Loucy (cell line): ENCODE measurements around the gene ODF2.

Source experiments
- H2AFZ ChIP-seq: fragments of 200-600 bp; sonication (generic); 2 replicates; pipeline ENCODE4 v1.6.0; 2016; ENCODE audit warnings: antibody characterized with exemption, mild to moderate bottlenecking, low read length, moderate library complexity
- H3F3A ChIP-seq: fragments of 200-600 bp; 2 replicates; pipeline ENCODE4 v1.6.0; 2016; ENCODE audit warnings: antibody characterized with exemption, low read depth, mild to moderate bottlenecking
- H3K27me3 ChIP-seq: fragments of 200-600 bp; sonication (generic); 2 replicates; pipeline ENCODE4 v1.6.1; 2014; ENCODE audit warnings: low read length, mild to moderate bottlenecking; ENCODE audit not compliant: insufficient read depth, poor library complexity, severe bottlenecking
- H3K36me3 ChIP-seq: fragments of 200-600 bp; sonication (generic); 2 replicates; pipeline ENCODE4 v1.6.1; 2016; ENCODE audit warnings: low read length; ENCODE audit not compliant: insufficient read depth
- H3K4me1 ChIP-seq: fragments of 200-600 bp; sonication (generic); 2 replicates; pipeline ENCODE4 v1.5.1; 2014; ENCODE audit warnings: low read length, mild to moderate bottlenecking; ENCODE audit not compliant: insufficient read depth, poor library complexity, severe bottlenecking
- H3K4me2 ChIP-seq: fragments of 200-600 bp; sonication (generic); 2 replicates; pipeline ENCODE4 v1.6.0; 2014; ENCODE audit warnings: antibody characterized with exemption, low read length, low read depth, mild to moderate bottlenecking; ENCODE audit not compliant: poor library complexity, severe bottlenecking
- H3K4me3 ChIP-seq: fragments of 200-600 bp; sonication (generic); 2 replicates; pipeline ENCODE4 v1.5.1; 2014; ENCODE audit warnings: low read length, mild to moderate bottlenecking, mixed read lengths; ENCODE audit not compliant: poor library complexity, severe bottlenecking
- H3K79me2 ChIP-seq: fragments of 200-600 bp; sonication (generic); 2 replicates; pipeline ENCODE4 v1.6.1; 2014; ENCODE audit warnings: low read length; ENCODE audit not compliant: insufficient read depth
- H3K9ac ChIP-seq: fragments of 200-600 bp; sonication (generic); 2 replicates; pipeline ENCODE4 v1.6.0; 2014; ENCODE audit warnings: mild to moderate bottlenecking, low read depth, low read length, moderate library complexity; ENCODE audit not compliant: poor library complexity, severe bottlenecking
- H3K9me2 ChIP-seq: fragments of 200-600 bp; sonication (generic); replicated peaks from 2 replicates; pipeline ENCODE4 v1.6.1; 2016; ENCODE audit warnings: low read depth, low read length, mixed read lengths
- H3K9me3 ChIP-seq: fragments of 200-600 bp; sonication (generic); 2 replicates; pipeline ENCODE4 v1.6.1; 2014; ENCODE audit warnings: mild to moderate bottlenecking, antibody characterized with exemption, low read length, low read depth; ENCODE audit not compliant: insufficient read depth
- H4K20me1 ChIP-seq: fragments of 200-600 bp; sonication (generic); 2 replicates; pipeline ENCODE4 v1.6.0; 2014; ENCODE audit warnings: antibody characterized with exemption, low read length, mild to moderate bottlenecking; ENCODE audit not compliant: insufficient read depth, poor library complexity, severe bottlenecking
- EZH2phosphoT487 ChIP-seq: fragments of 200-600 bp; IDR thresholded peaks from 2 replicates; pipeline ENCODE4 v1.6.1; 2018; ENCODE audit warnings: antibody characterized with exemption, mild to moderate bottlenecking, moderate library complexity, borderline replicate concordance
- TF ChIP-seq, protein P1 (sequence below): fragments of 200-600 bp; sonication (generic); conservative IDR thresholded peaks from 2 replicates; pipeline ENCODE4 v1.5.1; 2014; ENCODE audit warnings: mild to moderate bottlenecking, antibody characterized with exemption, low read length

ODF2 gene

DNA sequence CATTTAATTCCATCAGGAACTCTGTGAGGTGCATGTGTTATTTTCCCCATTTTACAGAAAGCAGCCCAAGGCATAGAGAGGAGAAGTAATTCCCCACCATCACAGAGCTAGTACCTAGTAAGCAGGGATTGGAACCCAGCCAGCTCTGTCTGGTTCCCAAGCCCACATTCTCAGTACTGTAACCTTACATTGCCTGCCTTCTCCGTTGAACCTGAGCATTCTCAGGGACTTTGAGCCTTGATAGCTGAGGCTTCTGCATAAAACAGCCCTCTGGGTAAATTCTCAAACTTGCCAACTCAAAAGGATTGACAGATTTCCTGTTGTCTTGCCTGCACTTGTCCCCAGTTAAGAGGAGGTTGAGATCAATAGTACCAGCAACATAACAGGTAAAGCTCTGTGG, 39.5 kb downstream of the ODF2 start:
- no peak overlapping the region for H3K4me3 ChIP-seq
- no peaks in the 10 kb centered on the region for H4K20me1 ChIP-seq
- peak overlapping the region; percentile 53 for H3K4me2 ChIP-seq
- no peaks in the 10 kb centered on the region for H3K27me3 ChIP-seq
- H3F3A ChIP-seq = no peaks in the 10 kb centered on the region
- no peaks in the 10 kb centered on the region for H3K9me3 ChIP-seq
- H3K36me3 ChIP-seq = peaks cover 72% of the 10 kb centered on the region; the same call in 1 of the 2 replicates
- TF ChIP-seq, protein P1, sequence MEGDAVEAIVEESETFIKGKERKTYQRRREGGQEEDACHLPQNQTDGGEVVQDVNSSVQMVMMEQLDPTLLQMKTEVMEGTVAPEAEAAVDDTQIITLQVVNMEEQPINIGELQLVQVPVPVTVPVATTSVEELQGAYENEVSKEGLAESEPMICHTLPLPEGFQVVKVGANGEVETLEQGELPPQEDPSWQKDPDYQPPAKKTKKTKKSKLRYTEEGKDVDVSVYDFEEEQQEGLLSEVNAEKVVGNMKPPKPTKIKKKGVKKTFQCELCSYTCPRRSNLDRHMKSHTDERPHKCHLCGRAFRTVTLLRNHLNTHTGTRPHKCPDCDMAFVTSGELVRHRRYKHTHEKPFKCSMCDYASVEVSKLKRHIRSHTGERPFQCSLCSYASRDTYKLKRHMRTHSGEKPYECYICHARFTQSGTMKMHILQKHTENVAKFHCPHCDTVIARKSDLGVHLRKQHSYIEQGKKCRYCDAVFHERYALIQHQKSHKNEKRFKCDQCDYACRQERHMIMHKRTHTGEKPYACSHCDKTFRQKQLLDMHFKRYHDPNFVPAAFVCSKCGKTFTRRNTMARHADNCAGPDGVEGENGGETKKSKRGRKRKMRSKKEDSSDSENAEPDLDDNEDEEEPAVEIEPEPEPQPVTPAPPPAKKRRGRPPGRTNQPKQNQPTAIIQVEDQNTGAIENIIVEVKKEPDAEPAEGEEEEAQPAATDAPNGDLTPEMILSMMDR = no peak
- no peak for TF ChIP-seq EZH2phosphoT487
- H2AFZ ChIP-seq = no peak overlapping the region
- H3K9ac ChIP-seq = peak overlapping the region; percentile 56
- H3K79me2 ChIP-seq = no peaks in the 10 kb centered on the region
- H3K9me2 ChIP-seq = no peaks in the 10 kb centered on the region
- H3K4me1 ChIP-seq = peaks cover 4% of the 10 kb centered on the region

DNA sequence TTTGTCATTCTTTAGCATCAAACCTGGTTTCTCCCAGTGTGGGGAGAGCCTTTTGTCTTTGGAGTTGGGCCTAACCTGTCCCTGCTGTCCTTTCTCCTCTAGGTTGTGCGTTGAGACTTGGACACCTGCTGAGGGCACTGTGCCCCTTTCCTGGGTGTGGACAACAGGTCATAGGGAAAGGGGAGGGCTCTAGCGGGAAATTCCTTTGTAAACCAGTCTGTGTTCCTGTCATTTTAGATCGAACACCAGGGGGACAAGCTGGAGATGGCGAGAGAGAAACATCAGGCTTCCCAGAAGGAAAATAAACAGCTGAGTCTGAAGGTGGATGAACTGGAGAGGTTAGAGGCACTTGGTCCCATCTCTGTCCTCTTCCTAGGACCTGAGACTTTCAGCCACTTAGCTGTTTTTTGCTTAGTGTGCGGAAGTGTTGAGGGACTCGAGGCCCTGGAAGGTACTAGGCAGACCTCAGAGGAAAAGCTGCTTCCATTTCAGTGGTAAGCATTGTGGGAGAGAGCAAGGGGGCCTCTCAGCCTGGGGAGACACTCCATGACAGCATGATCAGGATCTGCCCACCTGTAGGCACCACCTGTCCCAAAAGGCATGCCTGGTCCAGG, 40.1 kb downstream of the ODF2 start:
- Histone ChIP-seq H3F3A (no peaks in the 10 kb centered on the region), H3K36me3 (peaks cover 78% of the 10 kb centered on the region; the same call in 1 of the 2 replicates), H3K9ac (peak overlapping the region; percentile 56), H3K79me2 (no peaks in the 10 kb centered on the region), H3K9me3 (no peaks in the 10 kb centered on the region), H3K9me2 (no peaks in the 10 kb centered on the region), H3K4me3 (no peak overlapping the region), H2AFZ (no peak overlapping the region), H3K4me2 (no peak overlapping the region), H3K4me1 (peaks cover 4% of the 10 kb centered on the region), H4K20me1 (no peaks in the 10 kb centered on the region), H3K27me3 (no peaks in the 10 kb centered on the region)
- TF ChIP-seq EZH2phosphoT487 = no peak
- TF ChIP-seq, protein P1 = no peak

DNA sequence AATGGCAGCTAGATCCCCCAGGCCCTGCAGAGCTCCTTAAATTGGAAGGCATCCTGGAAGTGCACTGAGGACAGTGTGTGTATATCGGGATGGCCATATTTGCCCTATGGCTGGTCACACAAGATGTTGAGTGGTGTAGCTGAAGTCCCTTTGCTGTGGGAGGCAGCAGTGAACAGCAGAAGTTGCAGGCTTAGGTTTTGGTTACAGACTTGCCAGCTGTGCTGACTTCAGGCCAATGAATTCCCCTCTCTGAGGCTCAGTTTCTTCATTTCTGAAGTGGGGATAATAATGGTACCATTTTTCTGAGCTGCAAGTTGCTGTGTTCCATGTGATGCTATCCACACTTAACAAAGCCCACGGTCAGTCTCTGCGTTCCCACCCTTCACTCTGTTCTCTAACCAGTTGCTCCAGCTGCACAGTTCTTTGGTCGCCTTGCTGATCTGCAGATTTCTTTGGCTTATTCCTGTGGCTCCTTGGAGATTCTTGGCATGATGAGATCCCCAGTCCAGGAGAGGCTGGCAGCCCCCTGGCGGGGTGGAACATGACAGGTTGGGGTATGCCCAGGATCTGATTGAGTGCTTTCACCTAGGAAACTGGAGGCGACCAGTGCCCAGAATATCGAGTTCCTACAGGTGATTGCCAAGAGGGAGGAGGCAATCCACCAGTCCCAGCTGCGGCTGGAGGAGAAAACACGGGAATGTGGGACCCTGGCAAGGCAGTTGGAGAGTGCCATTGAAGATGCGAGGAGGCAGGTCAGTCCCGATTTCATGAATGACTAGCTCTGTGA, 42.2 kb downstream of the ODF2 start:
- Histone ChIP-seq H3K4me1 (peaks cover 4% of the 10 kb centered on the region), H3K79me2 (no peaks in the 10 kb centered on the region), H2AFZ (no peak overlapping the region), H3K9me3 (no peaks in the 10 kb centered on the region), H3K9ac (no peak overlapping the region), H3K4me2 (no peak overlapping the region), H3F3A (no peaks in the 10 kb centered on the region), H3K36me3 (peaks cover 75% of the 10 kb centered on the region; the same call in 1 of the 2 replicates), H3K9me2 (no peaks in the 10 kb centered on the region), H4K20me1 (no peaks in the 10 kb centered on the region), H3K27me3 (no peaks in the 10 kb centered on the region), H3K4me3 (no peak overlapping the region)
- no peak for TF ChIP-seq EZH2phosphoT487
- TF ChIP-seq, protein P1 = no peak
